GM12892 (cell line): ENCODE data around the gene TBX15.

Source experiments
- POLR2A ChIP-seq: IDR thresholded peaks from 2 replicates; pipeline ENCODE4 v1.6.1; 2011; ENCODE audit warnings: low read depth, low read length, control low read depth
- POLR2AphosphoS5 ChIP-seq: IDR thresholded peaks from 2 replicates; pipeline ENCODE4 v1.6.1; 2011; ENCODE audit warnings: low read depth, low read length, control low read depth
- TAF1 ChIP-seq: IDR thresholded peaks from 2 replicates; pipeline ENCODE4 v1.6.1; 2011; ENCODE audit warnings: low read depth, mild to moderate bottlenecking, control low read depth, low read length, borderline replicate concordance

- TF ChIP-seq POLR2AphosphoS5 (no peak), TAF1 (no peak), POLR2A (no peak)
Observed at GRCh38 chr1:118949315-118949714, 38.8 kb downstream of the TBX15 start.
